K562 (cell line): ENCODE data around the gene RGS6. TPM values are rescaled to one million over a fixed set of nuclear protein-coding genes. Genes with fewer than 3 reads are reported as not detected.

Source experiments
- ATAC-seq: fragments of 200-7000 bp; cut with Tn5 transposase; 3 replicates; pipeline ENCODE4 v1.9.1; 2020; ENCODE audit warnings: moderate library complexity
- BruUV-seq: library from RNA; stranded (reverse); fragments of 400-500 nt; replicated peaks from 2 replicates; lab custom pipeline; 2021; lab: Mats Ljungman, UMichigan
- CTCF ChIA-PET: fragments of 300-600 bp; formaldehyde crosslinking; extraction: SDS; loops from one replicate; lab custom pipeline; 2021; ENCODE audit warnings: low intra/inter-chr PET ratio; lab: Yijun Ruan, JAX
- POLR2A ChIA-PET: fragments of 300-600, 350-650 bp; sonication (Branson Sonifier 250); formaldehyde crosslinking; extraction: SDS; loops from one replicate; lab custom pipeline; 2021; ENCODE audit warnings: antibody characterized with exemption, inconsistent platforms; lab: Yijun Ruan, JAX
- DNase-seq, 4 experiments: peaks; one replicate each; pipeline versions ENCODE4 v3.0.0 to v3.0.0-alpha.2; 2011 to 2018; ENCODE audit warnings: low spot score in 3 of 4, mixed read lengths in 3 of 4; ENCODE audit errors: extremely low read depth in 1 of 4
- FAIRE-seq: peaks from 2 replicates; lab custom pipeline; 2011; peaks lifted over from hg19 to GRCh38; lab: Jason Lieb, UNC
- H2AFZ ChIP-seq: 2 replicates; pipeline ENCODE4 v1.6.0; 2011; ENCODE audit warnings: low read depth, low read length, control low read depth, inconsistent platforms
- H3K27ac ChIP-seq: fragments of 200-600 bp; 3 replicates; pipeline ENCODE4 v1.8.0; 2011; ENCODE audit warnings: low read depth, mild to moderate bottlenecking, control low read depth, inconsistent platforms, low read length, moderate library complexity, mixed read lengths; ENCODE audit errors: extremely low read depth
- H3K27me3 ChIP-seq, 2 experiments: fragments of 300-600 bp in 1 of 2; 2 replicates in 1 of 2; 3 replicates in 1 of 2; pipeline versions ENCODE4 v1.6.0 to v1.8.0; 2011; ENCODE audit warnings: inconsistent platforms in 2 of 2, low read length in 2 of 2, mild to moderate bottlenecking in 1 of 2, mixed read lengths in 1 of 2, moderate library complexity in 1 of 2; ENCODE audit not compliant: control insufficient read depth in 2 of 2, insufficient read depth in 2 of 2
- H3K36me3 ChIP-seq: fragments of 300-600 bp; 3 replicates; pipeline ENCODE4 v1.8.0; 2011; ENCODE audit warnings: mild to moderate bottlenecking, low read length, inconsistent platforms; ENCODE audit not compliant: control insufficient read depth, insufficient read depth
- H3K4me1 ChIP-seq, 2 experiments: fragments of 200-600 bp in 1 of 2; replicated peaks in 1 of 2; 2 replicates in 1 of 2; 3 replicates in 1 of 2; pipeline versions ENCODE4 v1.5.1 to v1.8.0; 2011; ENCODE audit warnings: inconsistent platforms in 2 of 2, low read length in 2 of 2, mild to moderate bottlenecking in 1 of 2, mixed read lengths in 1 of 2, moderate library complexity in 1 of 2; ENCODE audit not compliant: control insufficient read depth in 2 of 2, insufficient read depth in 2 of 2
- H3K4me2 ChIP-seq: 2 replicates; pipeline ENCODE4 v1.6.1; 2011; ENCODE audit warnings: low read length, control low read depth, inconsistent platforms, mixed read lengths; ENCODE audit not compliant: insufficient read depth
- H3K4me3 ChIP-seq: fragments of 200-600 bp; sonication (generic), shearing (Covaris generic); 2 replicates; pipeline ENCODE4 v1.5.1; 2016; ENCODE audit warnings: control low read depth, inconsistent platforms
- H3K79me2 ChIP-seq: fragments of 200-600 bp; 3 replicates; pipeline ENCODE4 v1.8.0; 2011; ENCODE audit warnings: low read length, inconsistent platforms; ENCODE audit not compliant: control insufficient read depth, insufficient read depth
- H3K9ac ChIP-seq, 2 experiments: 2 replicates each; pipeline versions ENCODE4 v1.6.0 to v1.6.1; 2011; ENCODE audit warnings: low read depth in 2 of 2, low read length in 2 of 2, control low read depth in 1 of 2, inconsistent platforms in 1 of 2, mild to moderate bottlenecking in 1 of 2, mixed read lengths in 1 of 2; ENCODE audit not compliant: insufficient read depth in 1 of 2
- H3K9me1 ChIP-seq: one replicate; pipeline ENCODE4 v1.6.0; 2011; ENCODE audit warnings: inconsistent platforms, mild to moderate bottlenecking, low read length, moderate library complexity; ENCODE audit not compliant: control insufficient read depth, insufficient read depth
- H3K9me3 ChIP-seq: replicated peaks from 2 replicates; pipeline ENCODE4 v1.5.1; 2011; ENCODE audit warnings: low read depth, low read length, inconsistent platforms; ENCODE audit not compliant: control insufficient read depth, insufficient read depth
- H4K20me1 ChIP-seq: replicated peaks from 2 replicates; pipeline ENCODE4 v1.6.1; 2011; ENCODE audit warnings: low read length, inconsistent platforms, mixed read lengths; ENCODE audit not compliant: control insufficient read depth, insufficient read depth
- ARNT ChIP-seq, 2 experiments: fragments of 450-650 bp; IDR thresholded peaks; 2 replicates each; pipeline ENCODE4 v1.6.1; 2016; ENCODE audit warnings: mild to moderate bottlenecking in 1 of 2
- CREB1 ChIP-seq, 2 experiments: sonication (generic) in 1 of 2; formaldehyde crosslinking in 1 of 2; IDR thresholded peaks; 2 replicates each; pipeline versions ENCODE4 v1.6.1 to v1.8.0; 2012 to 2022; ENCODE audit warnings: inconsistent platforms in 1 of 2, mild to moderate bottlenecking in 1 of 2, missing genetic modification reagents in 1 of 2, moderate library complexity in 1 of 2
- GABPA ChIP-seq: fragments of 200-800 bp; sonication (Bioruptor generic); conservative IDR thresholded peaks from 2 replicates; pipeline ENCODE4 v1.6.1; 2016; ENCODE audit warnings: low read depth, missing genetic modification characterization, missing compliant biosample characterization
- GATAD2A ChIP-seq: fragments of 450-650 bp; IDR thresholded peaks from 2 replicates; pipeline ENCODE4 v1.6.1; 2017
- HSF4 ChIP-seq: fragments of 250-450 bp; sonication (Bioruptor Pico); IDR thresholded peaks from 2 replicates; pipeline ENCODE4 v2.1.2; 2022; ENCODE audit warnings: mild to moderate bottlenecking, moderate library complexity, borderline replicate concordance
- NR2C1 ChIP-seq, 2 experiments: fragments of 450-650 bp; IDR thresholded peaks; 2 replicates each; pipeline ENCODE4 v1.6.1; 2017; ENCODE audit warnings: mild to moderate bottlenecking in 2 of 2, antibody characterized with exemption in 1 of 2, inconsistent platforms in 1 of 2, missing compliant biosample characterization in 1 of 2, missing genetic modification characterization in 1 of 2
- PHF21A ChIP-seq: fragments of 450-650 bp; IDR thresholded peaks from 2 replicates; pipeline ENCODE4 v1.6.1; 2017; ENCODE audit warnings: low read depth, borderline replicate concordance
- RFX1 ChIP-seq: fragments of 450-650 bp; IDR thresholded peaks from 2 replicates; pipeline ENCODE4 v1.6.1; 2016; ENCODE audit warnings: mild to moderate bottlenecking, moderate library complexity
- SPI1 ChIP-seq: IDR thresholded peaks from 2 replicates; pipeline ENCODE4 v1.6.1; 2011; ENCODE audit warnings: low read depth, low read length, control low read depth, borderline replicate concordance
- TAF7 ChIP-seq: fragments of 450-650 bp; IDR thresholded peaks from 2 replicates; pipeline ENCODE4 v1.6.1; 2016; ENCODE audit warnings: missing genetic modification characterization, missing compliant biosample characterization
- ZNF239 ChIP-seq: fragments of 250-450 bp; sonication (Bioruptor Pico); IDR thresholded peaks from 2 replicates; pipeline ENCODE4 v1.4.0; 2020; ENCODE audit warnings: mild to moderate bottlenecking
- ZNF347 ChIP-seq: fragments of 450-650 bp; formaldehyde crosslinking; IDR thresholded peaks from 2 replicates; pipeline ENCODE4 v1.4.0; 2020; ENCODE audit warnings: low read depth, mild to moderate bottlenecking, moderate library complexity
- ZNF764 ChIP-seq: fragments of 250-450 bp; sonication (Bioruptor Pico); IDR thresholded peaks from 2 replicates; pipeline ENCODE4 v1.4.0; 2020; ENCODE audit warnings: low read depth, mild to moderate bottlenecking, moderate library complexity
- WGBS: fragments of 100-300 bp; shearing (Covaris generic); methylation state at CpG from one replicate; pipeline ENCODE4 v1.1.6; 2016; ENCODE audit warnings: low coverage, mixed read lengths; ENCODE audit not compliant: insufficient coverage; ENCODE audit errors: missing lambda C conversion rate; 5-methylcytosine and 5-hydroxymethylcytosine counted together
- in situ Hi-C: fragments of 300-500 bp; cut with MboI; formaldehyde crosslinking; loops from 4 replicates; pipeline ENCODE4 v1.15.0; 2018; ENCODE audit warnings: inconsistent platforms, mixed read lengths
- intact Hi-C: fragments of 100-400 bp; cut with micrococcal nuclease; formaldehyde crosslinking; loops from 2 replicates; pipeline ENCODE4 v1.14.2; 2022
- polyA plus RNA-seq, 8 experiments: library from polyadenylated mRNA; depleted of rRNA in 4 of 8; stranded (reverse) in 5 of 8; unstranded in 3 of 8; fragments of >200 nt; fragmentation: Nextera tagmentation in 2 of 8; fragmentation: Illumina TruSeq in 1 of 8; extraction: Ambion mirVana in 2 of 8; extraction: Trizol in 1 of 8; gene quantifications; 2 replicates each; pipeline versions ENCODE4 v1.2.1 to v1.2.3, GENCODE V29; 2011 to 2014; ENCODE audit warnings: inconsistent platforms in 1 of 8, missing spikeins in 1 of 8
- total RNA-seq, 7 experiments: library from RNA; depleted of rRNA in 6 of 7; stranded (reverse); fragments of >200 nt in 6 of 7; fragmentation: Illumina TruSeq in 2 of 7; extraction: Trizol in 2 of 7; gene quantifications; 2 replicates each; pipeline versions ENCODE4 v1.2.1 to v1.2.3, GENCODE V29; 2011 to 2021; ENCODE audit warnings: low replicate concordance in 1 of 7
- TF ChIP-seq, protein P1 (sequence below), 2 experiments: fragments of 450-650 bp in 1 of 2; IDR thresholded peaks; 2 replicates each; pipeline ENCODE4 v1.6.1; 2011 to 2017; ENCODE audit warnings: low read depth in 2 of 2, antibody characterized with exemption in 1 of 2, borderline replicate concordance in 1 of 2, low read length in 1 of 2, mild to moderate bottlenecking in 1 of 2, mixed read lengths in 1 of 2; ENCODE audit not compliant: control insufficient read depth in 1 of 2
- TF ChIP-seq, protein P2 (sequence below), 3 experiments: fragments of 200-800 bp in 1 of 3; sonication (Bioruptor generic) in 1 of 3; sonication (generic) in 1 of 3; formaldehyde crosslinking in 1 of 3; IDR thresholded peaks; 2 replicates each; pipeline versions ENCODE4 v1.6.1 to v1.8.0; 2016 to 2022; ENCODE audit warnings: mild to moderate bottlenecking in 2 of 3, missing compliant biosample characterization in 2 of 3, missing genetic modification characterization in 2 of 3, missing genetic modification reagents in 1 of 3

The RGS6 gene
- total and polyA plus RNA-seq, 9 of the 15 experiments (the other 6 are each of a cell fraction or from before 2014, with no cell fraction given) = not detected

DNA sequence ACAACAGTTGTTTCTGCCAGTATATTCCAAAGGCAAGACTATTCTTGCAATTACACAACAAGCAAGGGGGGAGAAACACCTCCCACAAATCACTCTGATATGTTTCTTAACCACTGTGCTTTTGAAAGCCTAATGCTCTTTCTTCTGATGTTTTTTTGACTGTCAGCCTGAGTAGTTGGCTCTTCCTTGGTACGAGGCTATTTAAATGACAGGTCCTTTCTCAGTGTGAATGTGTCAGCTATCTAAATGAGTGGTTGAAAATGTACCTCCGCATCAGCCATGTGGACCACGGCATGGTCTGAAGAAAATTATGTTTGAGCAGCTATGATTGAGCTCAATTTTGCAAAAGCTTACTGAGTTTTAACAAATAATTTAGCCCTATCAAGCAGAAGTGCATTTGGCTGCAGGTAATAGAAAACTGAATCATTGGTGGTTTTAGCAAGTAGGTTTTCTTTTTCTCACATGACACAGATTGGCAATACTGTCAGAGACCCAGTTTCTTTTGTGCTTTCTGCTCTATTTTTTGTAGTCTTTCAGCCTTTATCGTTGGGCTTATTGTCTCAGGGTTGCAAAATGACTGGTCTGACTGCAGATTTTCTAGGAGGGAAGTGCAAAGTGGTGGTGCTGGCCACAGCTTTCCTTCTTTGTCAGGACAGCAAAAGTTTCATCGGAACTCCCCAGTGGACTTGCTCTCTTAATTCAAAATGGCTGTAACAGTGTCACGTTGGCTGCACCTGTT, 162.8 kb downstream of the RGS6 start (continued):
- TF ChIP-seq GATAD2A (no peak), SPI1 (no peak), NR2C1 (IDR thresholded peaks at IDR 0.05) (no peak), NR2C1 (tag; IDR thresholded peaks at IDR 0.05) (no peak), HSF4 (CRISPR knock-in tag) (no peak), ZNF239 (CRISPR knock-in tag) (no peak), ZNF764 (no peak)

DNA sequence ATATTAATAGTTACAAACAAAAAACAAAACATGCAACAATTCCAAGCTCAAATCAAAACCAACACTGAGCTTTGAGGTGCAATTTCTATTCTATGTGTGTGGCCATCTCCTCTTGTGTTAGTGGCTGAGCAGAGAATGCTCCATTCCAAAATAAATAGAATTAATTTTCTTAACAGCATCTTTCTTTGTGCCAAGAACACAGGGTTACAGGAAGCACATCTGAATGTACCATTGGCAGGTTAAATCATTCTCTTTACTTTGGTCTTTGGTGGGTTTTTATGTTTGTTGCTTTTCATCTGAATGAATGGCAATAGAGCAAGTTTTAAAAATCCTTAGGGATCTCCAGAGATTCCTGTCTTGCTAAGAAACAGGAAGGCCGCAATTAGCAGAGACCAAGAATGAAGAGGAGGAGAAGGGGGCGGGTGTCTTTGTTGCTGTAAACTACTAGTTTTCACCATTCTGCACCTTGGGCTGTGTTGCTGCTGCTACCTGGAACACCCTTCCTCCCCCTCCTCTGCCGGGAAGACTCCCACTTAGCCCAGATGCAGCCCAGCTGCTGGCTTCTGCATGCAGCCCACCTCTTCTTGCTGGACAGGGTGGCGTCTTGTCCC, 165.0 kb downstream of the RGS6 start:
- no peak overlapping the region for H2AFZ ChIP-seq
- intact Hi-C loops = no loop called here
- no peak for TF ChIP-seq PHF21A
- TF ChIP-seq, protein P1, sequence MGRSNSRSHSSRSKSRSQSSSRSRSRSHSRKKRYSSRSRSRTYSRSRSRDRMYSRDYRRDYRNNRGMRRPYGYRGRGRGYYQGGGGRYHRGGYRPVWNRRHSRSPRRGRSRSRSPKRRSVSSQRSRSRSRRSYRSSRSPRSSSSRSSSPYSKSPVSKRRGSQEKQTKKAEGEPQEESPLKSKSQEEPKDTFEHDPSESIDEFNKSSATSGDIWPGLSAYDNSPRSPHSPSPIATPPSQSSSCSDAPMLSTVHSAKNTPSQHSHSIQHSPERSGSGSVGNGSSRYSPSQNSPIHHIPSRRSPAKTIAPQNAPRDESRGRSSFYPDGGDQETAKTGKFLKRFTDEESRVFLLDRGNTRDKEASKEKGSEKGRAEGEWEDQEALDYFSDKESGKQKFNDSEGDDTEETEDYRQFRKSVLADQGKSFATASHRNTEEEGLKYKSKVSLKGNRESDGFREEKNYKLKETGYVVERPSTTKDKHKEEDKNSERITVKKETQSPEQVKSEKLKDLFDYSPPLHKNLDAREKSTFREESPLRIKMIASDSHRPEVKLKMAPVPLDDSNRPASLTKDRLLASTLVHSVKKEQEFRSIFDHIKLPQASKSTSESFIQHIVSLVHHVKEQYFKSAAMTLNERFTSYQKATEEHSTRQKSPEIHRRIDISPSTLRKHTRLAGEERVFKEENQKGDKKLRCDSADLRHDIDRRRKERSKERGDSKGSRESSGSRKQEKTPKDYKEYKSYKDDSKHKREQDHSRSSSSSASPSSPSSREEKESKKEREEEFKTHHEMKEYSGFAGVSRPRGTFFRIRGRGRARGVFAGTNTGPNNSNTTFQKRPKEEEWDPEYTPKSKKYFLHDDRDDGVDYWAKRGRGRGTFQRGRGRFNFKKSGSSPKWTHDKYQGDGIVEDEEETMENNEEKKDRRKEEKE (IDR thresholded peaks at IDR 0.05; ENCODE audit: borderline replicate concordance in 1 of 2, control insufficient read depth in 1 of 2, low read depth in 2 of 2, low read length in 1 of 2) = no peak
- TF ChIP-seq GABPA (tag) = no peak
- TF ChIP-seq HSF4 (CRISPR knock-in tag) = no peak
- TF ChIP-seq TAF7 (tag) = no peak
- TF ChIP-seq, protein P2, sequence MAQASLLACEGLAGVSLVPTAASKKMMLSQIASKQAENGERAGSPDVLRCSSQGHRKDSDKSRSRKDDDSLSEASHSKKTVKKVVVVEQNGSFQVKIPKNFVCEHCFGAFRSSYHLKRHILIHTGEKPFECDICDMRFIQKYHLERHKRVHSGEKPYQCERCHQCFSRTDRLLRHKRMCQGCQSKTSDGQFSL (CRISPR knock-in tag; IDR thresholded peaks at IDR 0.05) = no peak
- TF ChIP-seq, protein P2 (tag; IDR thresholded peaks at IDR 0.05) = no peak
- no peak for TF ChIP-seq CREB1 (IDR thresholded peaks at IDR 0.05)
- no peak for TF ChIP-seq CREB1 (CRISPR knock-in tag; IDR thresholded peaks at IDR 0.05)
- TF ChIP-seq ARNT (IDR thresholded peaks at IDR 0.05) = no peak
- TF ChIP-seq RFX1 = no peak
- no peak for TF ChIP-seq ZNF347 (CRISPR knock-in tag)
- no peak for FAIRE-seq
- no peaks in the 10 kb centered on the region for H3K9me3 ChIP-seq
- no peaks in the 10 kb centered on the region for H3K4me1 ChIP-seq
- no peaks in the 10 kb centered on the region for H3K27me3 ChIP-seq
- no peak overlapping the region for H3K4me3 ChIP-seq
- DNase-seq = no peak
- no peak overlapping the region for H3K4me2 ChIP-seq
- WGBS = 0% methylated on average over 3 of the region's 4 CpGs
- CTCF ChIA-PET = no interaction called here
- no peaks in the 10 kb centered on the region for H3K9me1 ChIP-seq
- no peak overlapping the region for H3K9ac ChIP-seq
- H4K20me1 ChIP-seq = no peaks in the 10 kb centered on the region
- ATAC-seq = no peak
- H3K79me2 ChIP-seq = no peaks in the 10 kb centered on the region
- no peaks in the 10 kb centered on the region for H3K36me3 ChIP-seq
- BruUV-seq = no TSS peak
- no peak overlapping the region for H3K27ac ChIP-seq
- POLR2A ChIA-PET = no interaction called here
- in situ Hi-C loops = no loop called here
